Hematopoietic multipotent progenitor cell treated with erythropoietin and hydrocortisone succinate and interleukin-3 and kit ligand, for 17 days (in vitro differentiated cells): ENCODE measurements around the gene IFITM10.
"Not testable (repeated sequence)": the region's sequence is repeated elsewhere in the genome, so short reads cannot be mapped to it uniquely, and the experiment has no call there.

Experiments used
- DNase-seq: peaks from one replicate; pipeline ENCODE4 v3.0.0-alpha.2; 2015; ENCODE audit warnings: low spot score

The IFITM10 gene

DNA sequence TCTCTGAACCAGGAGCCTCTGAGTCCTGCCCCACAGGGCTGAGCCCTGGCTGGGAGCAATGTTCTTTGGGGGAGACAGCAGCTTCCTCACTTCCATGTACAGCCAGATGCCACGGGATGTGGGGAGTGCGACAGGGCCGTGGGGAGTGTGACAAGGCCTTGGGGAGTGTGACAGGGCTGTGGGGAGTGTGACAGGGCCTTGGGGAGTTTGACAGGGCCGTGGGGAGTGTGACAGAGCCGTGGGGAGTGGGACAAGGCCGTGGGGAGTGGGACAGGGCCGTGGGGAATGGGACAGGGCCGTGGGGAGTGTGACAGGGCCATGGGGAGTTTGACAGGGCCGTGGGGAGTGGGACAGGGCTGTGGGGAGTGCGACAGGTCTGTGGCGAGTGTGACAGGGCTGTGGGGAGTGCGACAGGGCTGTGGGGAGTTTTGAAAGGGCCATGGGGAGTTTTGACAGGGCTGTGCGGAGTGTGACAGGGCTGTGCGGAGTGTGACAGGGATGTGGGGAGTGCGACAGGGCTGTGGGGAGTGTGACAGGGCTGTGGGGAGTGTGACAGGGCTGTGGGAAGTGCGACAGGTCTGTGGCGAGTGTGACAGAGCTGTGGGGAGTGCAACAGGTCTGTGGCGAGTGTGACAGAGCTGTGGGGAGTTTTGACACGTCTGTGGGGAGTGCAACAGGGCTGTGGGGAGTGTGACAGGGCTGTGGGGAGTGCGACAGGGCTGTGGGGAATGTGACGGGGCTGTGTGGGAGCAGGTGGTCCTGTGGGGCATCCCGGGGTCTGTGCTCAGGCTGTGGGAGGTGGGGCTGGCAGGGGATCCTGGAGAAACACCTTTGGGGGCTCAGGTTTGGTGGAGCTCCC, 60.0 kb downstream of the IFITM10 start:
- no peak for DNase-seq

DNA sequence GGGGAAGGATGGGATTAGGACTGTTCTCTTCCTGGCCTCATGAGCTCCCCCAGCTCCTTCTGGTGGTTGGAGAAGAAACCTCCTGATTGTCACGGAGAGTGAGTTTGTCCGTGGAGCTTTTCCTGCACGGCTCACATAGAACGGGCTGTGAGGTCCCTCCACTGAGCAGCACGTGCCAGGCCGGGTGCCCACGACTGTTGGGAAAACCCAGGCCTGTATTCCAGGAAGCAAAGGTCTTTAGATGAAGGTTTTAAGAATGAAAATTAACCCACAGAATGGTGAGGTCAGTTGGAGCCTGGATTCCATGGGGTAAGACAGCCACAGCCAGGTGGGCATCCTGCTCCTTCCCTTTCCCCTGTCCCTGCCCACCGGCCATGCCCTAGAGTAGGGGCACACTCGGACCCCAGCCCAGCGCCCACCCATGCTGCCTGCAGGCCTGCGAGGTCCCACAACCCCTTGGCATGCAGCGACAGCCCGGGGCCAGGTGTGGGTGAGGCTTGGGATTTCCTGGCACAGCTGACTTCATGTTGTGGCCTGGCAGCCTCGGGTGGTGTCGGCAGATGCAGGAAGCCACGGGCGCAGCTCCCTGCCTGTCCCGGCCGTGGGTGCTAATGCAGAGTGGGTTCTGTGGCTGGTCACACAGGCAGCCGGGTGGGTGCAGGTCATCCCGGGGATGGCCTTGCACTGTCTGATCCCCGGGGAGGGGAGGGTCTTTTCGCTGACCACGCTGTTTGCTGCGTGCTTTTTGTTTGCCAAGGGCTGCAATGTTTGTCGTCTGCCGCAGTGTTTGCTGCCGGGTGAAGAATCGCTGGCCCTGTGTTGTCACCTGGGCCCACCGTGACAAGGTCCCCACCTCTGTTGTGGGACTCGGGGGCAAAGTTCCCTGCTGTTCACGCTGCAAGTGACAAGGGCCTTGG, 60.9 kb downstream of the IFITM10 start:
- DNase-seq, result not testable (repeated sequence)

DNA sequence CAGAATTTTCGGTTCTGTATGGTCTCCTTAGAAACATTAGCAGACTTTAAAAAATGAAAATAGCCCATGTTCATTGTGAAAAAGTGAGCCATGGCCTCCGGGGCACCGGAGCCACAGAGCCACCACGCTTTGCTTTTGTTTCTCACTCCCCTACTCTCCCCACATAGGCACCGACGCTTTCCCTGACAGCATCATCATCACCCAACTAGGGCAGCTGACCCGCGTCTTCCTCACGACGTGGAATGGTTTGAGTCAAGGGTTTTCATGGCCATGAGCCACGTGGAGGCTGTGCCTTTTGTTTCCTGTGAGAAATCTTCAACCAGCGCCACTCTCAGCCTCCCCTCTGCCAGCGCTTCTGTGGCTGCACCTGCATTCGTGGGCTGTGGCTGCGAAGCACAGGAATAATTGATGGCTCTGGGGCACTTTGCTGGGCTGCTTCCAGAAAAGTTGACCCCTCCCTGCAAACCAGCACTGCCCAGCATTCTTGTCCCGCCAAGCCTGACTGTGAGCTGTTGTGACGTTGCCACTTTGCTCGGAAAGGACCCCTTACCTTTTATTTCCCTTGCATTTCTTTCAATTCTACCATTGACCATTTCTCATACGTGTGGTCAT, 62.0 kb downstream of the IFITM10 start:
- DNase-seq, result not testable (repeated sequence)

DNA sequence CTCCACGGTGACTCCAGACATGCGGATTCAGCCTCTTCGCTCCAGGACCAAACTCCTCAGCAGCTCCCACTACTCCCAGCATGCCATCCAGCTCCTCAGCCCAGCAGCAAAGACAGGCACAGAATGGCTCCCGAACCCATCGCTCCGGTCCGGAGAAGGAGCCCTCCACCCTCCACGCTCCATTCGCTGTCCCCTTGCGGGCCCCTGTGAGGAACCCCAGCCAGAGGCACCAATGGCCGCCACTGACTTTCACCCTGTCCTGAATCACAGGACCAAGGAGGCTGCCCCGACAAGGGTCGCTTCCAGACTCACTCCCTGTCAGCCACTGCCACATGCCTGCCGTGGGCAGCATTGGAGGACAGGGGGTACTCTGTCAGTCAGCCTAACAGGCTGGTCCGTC, 64.2 kb downstream of the IFITM10 start:
- DNase-seq, result not testable (repeated sequence)

DNA sequence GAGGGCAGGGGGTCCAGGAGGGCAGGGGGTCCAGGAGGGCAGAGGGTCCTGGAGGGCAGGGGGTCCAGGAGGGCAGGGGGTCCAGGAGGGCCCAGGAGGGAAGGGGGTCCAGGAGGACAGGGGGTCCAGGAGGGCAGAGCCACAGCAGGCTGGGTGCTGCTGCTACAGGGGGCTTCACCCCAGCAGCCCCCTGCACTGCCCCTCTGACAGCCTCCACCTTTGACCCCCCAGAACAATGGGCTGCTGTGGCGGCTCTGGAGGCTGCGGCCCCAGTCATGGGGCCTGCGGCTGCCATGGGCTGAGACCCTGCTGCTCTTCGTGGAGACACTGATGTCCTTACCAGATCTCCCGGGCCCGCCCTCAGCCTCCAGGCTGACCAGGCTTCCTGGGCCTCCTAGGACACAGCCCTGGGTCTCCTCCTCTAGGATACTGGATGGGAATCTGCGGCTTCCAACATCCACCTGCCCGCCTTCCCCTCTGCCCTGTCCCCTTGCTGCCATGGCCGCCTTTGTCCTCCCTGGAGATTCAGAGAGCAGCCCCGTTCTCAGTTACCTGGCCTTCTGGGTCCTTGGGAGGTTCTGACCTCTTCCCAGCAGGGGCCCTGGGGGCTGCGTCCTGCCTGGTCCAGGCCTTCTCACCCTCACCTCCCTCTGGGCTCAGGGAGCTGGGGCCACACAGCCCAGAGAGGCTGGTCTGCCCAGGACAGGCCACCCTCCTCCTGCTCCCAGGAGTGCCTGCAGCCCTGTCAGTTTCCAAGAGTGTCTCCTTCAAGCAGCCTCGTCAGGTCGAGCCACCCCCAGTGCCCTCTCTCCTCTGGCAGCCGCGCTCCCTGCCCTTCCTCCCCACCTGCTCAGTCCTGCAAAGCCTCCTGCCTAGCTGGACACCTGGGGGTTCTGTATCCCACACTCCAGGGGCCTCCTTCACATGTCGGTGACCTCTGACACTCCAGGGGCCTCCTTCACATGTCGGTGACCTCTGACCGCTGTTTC, 65.2 kb downstream of the IFITM10 start:
- not testable (repeated sequence) for DNase-seq

DNA sequence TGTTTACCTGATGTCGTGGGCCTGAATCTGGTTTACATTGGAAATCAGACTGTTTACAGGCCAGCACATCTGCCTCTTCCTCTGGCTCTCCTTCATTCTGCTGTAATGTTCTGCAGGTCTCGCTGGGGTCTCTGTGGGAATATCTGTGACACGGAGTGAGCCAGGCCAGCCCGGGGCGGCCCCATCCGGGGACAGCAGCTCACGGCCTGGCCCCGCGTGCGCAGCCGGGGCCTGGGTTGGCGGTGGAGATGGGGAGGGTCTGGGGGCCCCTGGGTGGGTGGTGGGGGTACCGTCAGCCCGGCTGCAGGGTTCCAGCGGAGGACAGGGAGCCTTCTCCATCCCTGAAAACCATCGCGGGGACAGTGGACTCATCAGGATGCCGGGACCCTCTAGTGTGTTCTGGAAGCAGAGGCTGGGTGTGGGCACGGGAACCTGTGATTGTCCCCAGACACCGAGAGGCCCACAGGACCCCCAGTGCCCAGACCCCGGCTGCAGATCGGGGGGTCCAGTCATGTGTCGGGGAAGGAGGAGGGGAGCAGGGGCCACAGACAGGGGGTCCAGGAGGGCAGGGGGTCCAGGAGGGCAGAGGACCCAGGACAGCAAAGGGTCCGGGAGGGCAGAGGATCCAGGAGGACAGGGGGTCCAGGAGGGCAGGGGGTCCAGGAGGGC, 66.4 kb downstream of the IFITM10 start:
- not testable (repeated sequence) for DNase-seq

DNA sequence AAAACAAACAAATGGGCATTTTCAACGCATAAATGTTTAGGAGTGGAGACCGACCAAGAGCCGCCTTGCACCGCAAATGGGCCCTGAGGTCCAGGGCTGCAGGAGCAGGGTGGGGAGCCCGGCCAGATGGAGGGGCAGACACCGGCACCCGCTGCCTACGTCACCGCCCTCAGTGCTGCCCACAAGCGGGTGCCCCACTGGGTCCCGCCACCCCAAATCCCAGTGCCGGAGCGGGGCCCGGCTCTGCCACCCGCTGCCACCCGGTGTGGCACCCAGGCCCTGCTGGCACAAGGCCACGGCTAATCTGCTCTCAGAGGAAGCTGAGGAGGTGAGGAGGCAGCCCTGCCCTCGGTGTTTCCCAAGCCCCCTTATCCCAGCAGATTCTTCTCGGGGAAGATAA, 67.2 kb downstream of the IFITM10 start:
- DNase-seq, result not testable (repeated sequence)
